Measurements from ENCODE around the gene SLC35B4.

The SLC35B4 gene

DNA sequence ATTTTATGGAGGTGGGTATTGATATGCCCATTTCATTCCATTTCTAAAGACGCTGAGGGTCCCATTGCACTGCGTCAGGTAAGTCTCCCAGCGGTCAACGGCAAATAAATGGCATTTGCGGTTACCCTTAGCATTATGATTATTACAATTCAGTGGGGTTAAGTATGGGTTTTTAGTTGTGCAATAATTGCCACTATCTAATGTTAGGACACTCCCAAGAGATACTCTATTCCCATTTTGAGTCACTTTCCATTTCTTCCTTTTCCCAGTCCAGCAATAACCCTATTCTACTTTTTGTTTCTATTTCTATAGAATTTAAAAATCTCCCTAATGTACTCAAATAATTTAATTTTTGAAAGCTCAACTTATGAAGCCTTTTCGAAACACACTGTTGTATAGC, 4.0 kb downstream of the SLC35B4 start:
- Histone ChIP-seq H3K79me1 (ENCODE audit: low read length) (peaks cover 7% of the 10 kb centered on the region), H2AK5ac (ENCODE audit: low read length) (no peak overlapping the region), H3K23ac (ENCODE audit: low read length) (no peak overlapping the region), H3K27me3 (ENCODE audit: insufficient read depth, low read length) (no peaks in the 10 kb centered on the region), H3K4me1 (ENCODE audit: control insufficient read depth in 1 of 2, insufficient read depth in 2 of 2, low read length in 2 of 2) (no peaks in the 10 kb centered on the region), H3K27ac (ENCODE audit: low read depth, low read length) (no peak overlapping the region), H3K79me2 (ENCODE audit: control insufficient read depth, insufficient read depth, low read length, poor library complexity) (peaks cover 5% of the 10 kb centered on the region), H3K9me3 (ENCODE audit: insufficient read depth, low read depth, low read length) (no peaks in the 10 kb centered on the region), H4K12ac (ENCODE audit: low read depth, low read length) (no peak overlapping the region), H4K91ac (ENCODE audit: low read depth, low read length) (no peak overlapping the region), H3K4me3 (ENCODE audit: low read depth, low read length) (no peak overlapping the region), H4K8ac (ENCODE audit: low read depth, low read length) (no peak overlapping the region), H2AFZ (ENCODE audit: insufficient read depth, low read length, poor library complexity) (no peak overlapping the region), H3K9ac (ENCODE audit: low read length) (no peak overlapping the region), H3K18ac (ENCODE audit: low read length) (no peak overlapping the region), H3K36me3 (ENCODE audit: control insufficient read depth in 1 of 2, insufficient read depth in 2 of 2, low read length in 2 of 2) (no peaks in the 10 kb centered on the region), H3K4ac (ENCODE audit: low read depth, low read length) (no peak overlapping the region), H2BK12ac (ENCODE audit: low read length) (no peak overlapping the region), H2BK120ac (ENCODE audit: insufficient read depth, low read length, poor library complexity) (no peak overlapping the region), H3K4me2 (ENCODE audit: low read length) (no peak overlapping the region), H2BK5ac (ENCODE audit: low read depth, low read length, poor library complexity) (no peak overlapping the region), H3K14ac (ENCODE audit: low read length) (no peak overlapping the region)
- no CpG with 5 or more reads among the region's 6 CpGs for WGBS (ENCODE audit: extremely low coverage, insufficient coverage, insufficient read length)
- DNase-seq = no peak

DNA sequence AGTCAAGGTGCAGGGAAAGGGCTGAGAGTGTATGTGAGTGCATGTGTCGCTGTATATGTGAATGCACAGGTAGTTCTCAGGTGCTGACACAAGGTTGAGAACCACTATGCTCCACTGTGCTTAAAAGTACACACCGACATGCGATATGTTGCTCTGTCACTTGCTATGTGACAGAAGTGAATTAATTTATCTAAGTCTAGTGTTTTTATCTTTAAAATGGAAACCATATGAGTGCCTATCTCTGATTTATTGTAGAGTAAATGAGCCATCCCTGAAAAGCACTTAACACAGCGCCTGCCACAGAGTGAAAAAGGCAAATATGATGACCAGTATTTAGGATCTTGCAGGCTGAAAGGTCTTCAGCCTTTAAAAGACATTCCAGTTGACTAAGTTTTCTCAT, 4.9 kb downstream of the SLC35B4 start:
- Histone ChIP-seq H3K23ac (ENCODE audit: low read length) (no peak overlapping the region), H4K12ac (ENCODE audit: low read depth, low read length) (no peak overlapping the region), H3K79me2 (ENCODE audit: control insufficient read depth, insufficient read depth, low read length, poor library complexity) (peaks cover 5% of the 10 kb centered on the region), H3K4me1 (ENCODE audit: control insufficient read depth in 1 of 2, insufficient read depth in 2 of 2, low read length in 2 of 2) (no peaks in the 10 kb centered on the region), H2AFZ (ENCODE audit: insufficient read depth, low read length, poor library complexity) (no peak overlapping the region), H3K4me2 (ENCODE audit: low read length) (no peak overlapping the region), H2BK12ac (ENCODE audit: low read length) (no peak overlapping the region), H3K4ac (ENCODE audit: low read depth, low read length) (no peak overlapping the region), H3K79me1 (ENCODE audit: low read length) (peaks cover 5% of the 10 kb centered on the region), H3K18ac (ENCODE audit: low read length) (no peak overlapping the region), H3K9me3 (ENCODE audit: insufficient read depth, low read depth, low read length) (no peaks in the 10 kb centered on the region), H3K36me3 (ENCODE audit: control insufficient read depth in 1 of 2, insufficient read depth in 2 of 2, low read length in 2 of 2) (no peaks in the 10 kb centered on the region), H2BK120ac (ENCODE audit: insufficient read depth, low read length, poor library complexity) (no peak overlapping the region), H4K91ac (ENCODE audit: low read depth, low read length) (no peak overlapping the region), H3K27ac (ENCODE audit: low read depth, low read length) (no peak overlapping the region), H3K14ac (ENCODE audit: low read length) (no peak overlapping the region), H2BK5ac (ENCODE audit: low read depth, low read length, poor library complexity) (no peak overlapping the region), H4K8ac (ENCODE audit: low read depth, low read length) (no peak overlapping the region), H3K27me3 (ENCODE audit: insufficient read depth, low read length) (no peaks in the 10 kb centered on the region), H3K4me3 (ENCODE audit: low read depth, low read length) (no peak overlapping the region), H3K9ac (ENCODE audit: low read length) (no peak overlapping the region), H2AK5ac (ENCODE audit: low read length) (no peak overlapping the region)
- WGBS (ENCODE audit: extremely low coverage, insufficient coverage, insufficient read length) = no CpG with 5 or more reads among the region's 4 CpGs
- DNase-seq = no peak

DNA sequence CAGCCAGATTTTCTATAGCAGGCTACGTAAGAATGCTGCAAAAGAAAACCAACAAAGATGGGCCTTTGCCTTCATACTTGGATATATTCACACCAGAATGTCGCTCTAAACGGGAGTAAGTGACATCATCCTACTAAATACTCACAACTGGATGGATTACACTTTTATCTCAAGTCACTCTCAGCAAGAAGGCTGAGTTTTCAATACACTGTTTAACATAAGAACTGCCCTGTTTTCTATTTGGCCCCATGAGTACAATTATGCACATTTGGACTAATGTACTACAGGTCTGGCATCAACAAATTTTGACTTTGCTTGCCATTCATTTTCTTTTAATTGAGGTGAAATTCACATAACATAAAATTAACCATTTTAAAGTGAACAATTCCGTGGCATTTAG, 8.2 kb downstream of the SLC35B4 start:
- Histone ChIP-seq H3K4ac (ENCODE audit: low read depth, low read length) (no peak overlapping the region), H2AK5ac (ENCODE audit: low read length) (no peak overlapping the region), H3K9ac (ENCODE audit: low read length) (no peak overlapping the region), H3K4me2 (ENCODE audit: low read length) (no peak overlapping the region), H3K36me3 (ENCODE audit: control insufficient read depth in 1 of 2, insufficient read depth in 2 of 2, low read length in 2 of 2) (peaks cover 3% of the 10 kb centered on the region in 2 experiments), H3K27ac (ENCODE audit: low read depth, low read length) (no peak overlapping the region), H2AFZ (ENCODE audit: insufficient read depth, low read length, poor library complexity) (no peak overlapping the region), H3K79me2 (ENCODE audit: control insufficient read depth, insufficient read depth, low read length, poor library complexity) (no peaks in the 10 kb centered on the region), H3K27me3 (ENCODE audit: insufficient read depth, low read length) (no peaks in the 10 kb centered on the region), H3K9me3 (ENCODE audit: insufficient read depth, low read depth, low read length) (no peaks in the 10 kb centered on the region), H4K8ac (ENCODE audit: low read depth, low read length) (no peak overlapping the region), H3K4me3 (ENCODE audit: low read depth, low read length) (no peak overlapping the region), H3K18ac (ENCODE audit: low read length) (no peak overlapping the region), H3K79me1 (ENCODE audit: low read length) (peaks cover 2% of the 10 kb centered on the region), H2BK12ac (ENCODE audit: low read length) (no peak overlapping the region), H3K14ac (ENCODE audit: low read length) (no peak overlapping the region), H2BK120ac (ENCODE audit: insufficient read depth, low read length, poor library complexity) (no peak overlapping the region), H4K91ac (ENCODE audit: low read depth, low read length) (no peak overlapping the region), H2BK5ac (ENCODE audit: low read depth, low read length, poor library complexity) (no peak overlapping the region), H3K4me1 (ENCODE audit: control insufficient read depth in 1 of 2, insufficient read depth in 2 of 2, low read length in 2 of 2) (no peaks in the 10 kb centered on the region), H4K12ac (ENCODE audit: low read depth, low read length) (no peak overlapping the region), H3K23ac (ENCODE audit: low read length) (no peak overlapping the region)
- no CpG with 5 or more reads among the region's 4 CpGs for WGBS (ENCODE audit: extremely low coverage, insufficient coverage, insufficient read length)
- no peak for DNase-seq

DNA sequence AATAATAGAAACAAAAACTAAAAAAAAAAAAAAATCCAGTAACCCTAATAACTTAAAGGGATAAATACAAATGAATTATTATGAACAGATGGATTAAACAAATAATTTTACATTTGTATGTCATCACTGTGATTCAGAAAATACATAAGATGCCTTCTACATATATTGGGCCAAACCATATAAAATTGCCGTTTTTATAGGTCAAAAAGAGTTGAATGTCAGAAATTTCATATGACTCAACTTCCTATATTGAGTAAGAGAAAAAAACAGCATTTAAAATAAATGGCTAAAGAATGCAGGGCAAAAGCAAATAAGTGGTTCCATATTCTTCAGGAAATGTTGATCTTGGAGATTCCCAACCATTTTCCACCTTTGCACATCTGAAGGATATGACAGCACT, 9.4 kb downstream of the SLC35B4 start:
- Histone ChIP-seq H3K18ac (ENCODE audit: low read length) (no peak overlapping the region), H3K27me3 (ENCODE audit: insufficient read depth, low read length) (no peaks in the 10 kb centered on the region), H3K4me3 (ENCODE audit: low read depth, low read length) (no peak overlapping the region), H4K91ac (ENCODE audit: low read depth, low read length) (no peak overlapping the region), H3K79me1 (ENCODE audit: low read length) (peaks cover 2% of the 10 kb centered on the region), H3K4me2 (ENCODE audit: low read length) (no peak overlapping the region), H2BK5ac (ENCODE audit: low read depth, low read length, poor library complexity) (no peak overlapping the region), H3K36me3 (ENCODE audit: control insufficient read depth in 1 of 2, insufficient read depth in 2 of 2, low read length in 2 of 2) (peaks cover 3% of the 10 kb centered on the region in 2 experiments), H3K4ac (ENCODE audit: low read depth, low read length) (no peak overlapping the region), H3K79me2 (ENCODE audit: control insufficient read depth, insufficient read depth, low read length, poor library complexity) (no peaks in the 10 kb centered on the region), H2BK120ac (ENCODE audit: insufficient read depth, low read length, poor library complexity) (no peak overlapping the region), H3K14ac (ENCODE audit: low read length) (no peak overlapping the region), H3K9me3 (ENCODE audit: insufficient read depth, low read depth, low read length) (no peaks in the 10 kb centered on the region), H3K23ac (ENCODE audit: low read length) (no peak overlapping the region), H4K8ac (ENCODE audit: low read depth, low read length) (no peak overlapping the region), H2AFZ (ENCODE audit: insufficient read depth, low read length, poor library complexity) (no peak overlapping the region), H4K12ac (ENCODE audit: low read depth, low read length) (no peak overlapping the region), H3K9ac (ENCODE audit: low read length) (no peak overlapping the region), H3K4me1 (ENCODE audit: control insufficient read depth in 1 of 2, insufficient read depth in 2 of 2, low read length in 2 of 2) (no peaks in the 10 kb centered on the region), H2AK5ac (ENCODE audit: low read length) (no peak overlapping the region), H2BK12ac (ENCODE audit: low read length) (no peak overlapping the region), H3K27ac (ENCODE audit: low read depth, low read length) (no peak overlapping the region)
- WGBS (ENCODE audit: extremely low coverage, insufficient coverage, insufficient read length) = no CpG with 5 or more reads among the region's 1 CpG
- DNase-seq = no peak

Data from trophoblast cell (in vitro differentiated cells and primary cell).